RPMI7951 (cell line): ENCODE results near the gene OR10H2. TPM values are rescaled to one million over a fixed set of nuclear protein-coding genes. Genes with fewer than 3 reads are reported as not detected.
"Not testable (repeated sequence)": the region's sequence is repeated elsewhere in the genome, so short reads cannot be mapped to it uniquely, and the experiment has no call there.

ENCODE experiments used
- DNase-seq: peaks from one replicate; pipeline ENCODE4 v3.0.0-alpha.2; 2012; ENCODE audit warnings: low read depth
- total RNA-seq: library from RNA; depleted of rRNA; stranded (reverse); fragments of >200 nt; shearing (Covaris generic); gene quantifications from 2 replicates; pipeline ENCODE4 v1.2.3, GENCODE V29; 2014; rRNA removed

OR10H2 gene
- total RNA-seq, 1 experiment from 2014 or later = not detected

GRCh38 chr19:15769586-15769985 lies 41.8 kb downstream of the OR10H2 start:
- no peak for DNase-seq

DNA sequence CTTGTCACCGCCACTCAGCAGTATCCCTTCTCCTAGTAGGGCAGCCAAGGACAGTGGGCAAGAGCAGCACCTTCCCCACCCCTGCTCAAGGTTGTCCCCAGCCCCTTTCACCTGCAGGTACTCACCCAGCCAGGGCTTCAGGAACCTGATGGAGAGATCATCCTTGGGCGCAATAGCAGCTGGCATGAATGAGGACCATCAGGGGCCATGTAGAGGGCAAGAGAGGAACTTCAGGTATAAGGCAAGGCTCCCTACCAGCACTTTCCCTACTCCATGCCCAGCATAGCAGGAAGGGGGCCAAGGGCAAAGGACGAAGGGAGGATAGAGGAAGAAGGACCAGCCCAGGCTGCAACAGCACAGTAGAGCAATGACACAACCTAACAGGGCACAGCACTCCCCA lies 46.3 kb downstream of the OR10H2 start:
- not testable (repeated sequence) for DNase-seq

- DNase-seq = no peak
Observed at GRCh38 chr19:15775249-15775648, 47.4 kb downstream of the OR10H2 start.

GRCh38 chr19:15776264-15776663 lies 48.4 kb downstream of the OR10H2 start:
- DNase-seq = no peak

- no peak for DNase-seq
Observed at GRCh38 chr19:15776991-15777970, 49.5 kb downstream of the OR10H2 start.

Other genes with a start within 250 kb of the OR10H2 start
- not detected in 2 replicates for gene PGLYRP2, start 248.5 kb upstream of the OR10H2 start, total RNA-seq
- not detected in 2 replicates for gene CYP4F22, start 219.5 kb upstream of the OR10H2 start, total RNA-seq
- gene CYP4F8, start 112.8 kb upstream of the OR10H2 start, total RNA-seq = not detected in 2 replicates
- not detected in 2 replicates for gene CYP4F3, start 87.1 kb upstream of the OR10H2 start, total RNA-seq
- 0.20 TPM in 1 of 2 replicates, not detected in the other for gene CYP4F12, start 54.9 kb upstream of the OR10H2 start, total RNA-seq
- not detected in 2 replicates for gene OR10H3, start 10.0 kb downstream of the OR10H2 start, total RNA-seq
- not detected in 2 replicates for gene OR10H5, start 59.6 kb downstream of the OR10H2 start, total RNA-seq
- gene OR10H1, start 87.6 kb downstream of the OR10H2 start, total RNA-seq = not detected in 2 replicates
- gene CYP4F2, start 170.1 kb downstream of the OR10H2 start, total RNA-seq = not detected in 2 replicates
- gene CYP4F11, start 206.5 kb downstream of the OR10H2 start, total RNA-seq = not detected in 2 replicates
- not detected in 2 replicates for gene OR10H4, start 221.0 kb downstream of the OR10H2 start, total RNA-seq